Fibroblast of peridontal ligament (primary cell): ENCODE measurements around the gene PRRT2.
A peak's percentile ranks its signal among the peaks of the same experiment; 100 is the strongest.

Source experiments
- DNase-seq: peaks from one replicate; pipeline ENCODE4 v3.0.0-alpha.2; 2010; ENCODE audit errors: extremely low read depth

The PRRT2 gene

GRCh38 chr16:29811170-29811895 is 660 bp upstream of the PRRT2 start:
- DNase-seq, result peak; percentile 96

- DNase-seq, result no peak
Measured at GRCh38 chr16:29812754-29813643, 1.0 kb downstream of the PRRT2 start.

GRCh38 chr16:29813644-29814562 is 1.9 kb downstream of the PRRT2 start:
- no peak for DNase-seq

- no peak for DNase-seq
Measured at GRCh38 chr16:29814592-29814991, 2.6 kb downstream of the PRRT2 start.

GRCh38 chr16:29815032-29815721 is 3.2 kb downstream of the PRRT2 start:
- DNase-seq, result no peak

GRCh38 chr16:29815793-29816693 is 4.0 kb downstream of the PRRT2 start, which contains the start of gene PAGR1:
PAGR1 (plus strand) TSS chr16:29816152; CDS start chr16:29816526, 374 bp downstream.
- DNase-seq, result peak; percentile 99

GRCh38 chr16:29816694-29817441 is 4.9 kb downstream of the PRRT2 start:
- DNase-seq, result no peak

- no peak for DNase-seq
Measured at GRCh38 chr16:29818082-29818481, 6.1 kb downstream of the PRRT2 start.

GRCh38 chr16:29819506-29819905 is 7.5 kb downstream of the PRRT2 start:
- DNase-seq, result no peak

- DNase-seq, result peak; percentile 75
Measured at GRCh38 chr16:29820271-29820701, 8.3 kb downstream of the PRRT2 start, which contains the start of gene MVP. MVP (plus strand) TSS chr16:29820462; CDS start chr16:29830550, 10,088 bp downstream.

GRCh38 chr16:29820730-29821642 is 9.0 kb downstream of the PRRT2 start:
- DNase-seq, result peak; percentile 51

- peak; percentile 79 for DNase-seq
Measured at GRCh38 chr16:29821643-29822115, 9.7 kb downstream of the PRRT2 start.

- DNase-seq, result peak; percentile 91
Measured at GRCh38 chr16:29824589-29825144, 12.7 kb downstream of the PRRT2 start.

GRCh38 chr16:29825145-29826044 is 13.4 kb downstream of the PRRT2 start:
- peak; percentile 84 for DNase-seq

- DNase-seq, result no peak
Measured at GRCh38 chr16:29826342-29826695, 14.3 kb downstream of the PRRT2 start.

GRCh38 chr16:29830774-29831173 is 18.8 kb downstream of the PRRT2 start:
- no peak for DNase-seq

GRCh38 chr16:29831490-29831889 is 19.5 kb downstream of the PRRT2 start:
- DNase-seq, result no peak
